GM12878 (cell line): Measurements from ENCODE around the gene SSBP4. TPM values are rescaled to one million over a fixed set of nuclear protein-coding genes. Genes with fewer than 3 reads are reported as not detected.

Experiments
- ATAC-seq: fragments of 200-7000 bp; cut with Tn5 transposase; 3 replicates; pipeline ENCODE4 v1.9.1; 2020; ENCODE audit warnings: mild to moderate bottlenecking, moderate library complexity
- BruUV-seq: library from RNA; stranded (reverse); fragments of 400-500 nt; replicated peaks from 2 replicates; lab custom pipeline; 2021; lab: Mats Ljungman, UMichigan
- CTCF ChIA-PET: fragments of 300-600 bp; sonication (Branson Sonifier 250); formaldehyde crosslinking; extraction: SDS; loops from one replicate; lab custom pipeline; 2021; ENCODE audit warnings: inconsistent platforms; lab: Yijun Ruan, JAX
- POLR2A ChIA-PET: fragments of 350-600 bp; formaldehyde crosslinking; extraction: SDS; loops from one replicate; lab custom pipeline; 2021; ENCODE audit warnings: inconsistent platforms; lab: Charles Lee
- RAD21 ChIA-PET: fragments of 300-600 bp; sonication (Branson Sonifier 250); formaldehyde crosslinking; loops from one replicate; lab custom pipeline; 2023; ENCODE audit warnings: antibody characterized with exemption; ENCODE audit not compliant: unreplicated experiment; lab: Charles Lee
- SMC1A ChIA-PET: fragments of 300-600 bp; sonication (Branson Sonifier 250); formaldehyde crosslinking; loops from one replicate; lab custom pipeline; 2023; ENCODE audit not compliant: unreplicated experiment, uncharacterized antibody; lab: Charles Lee
- DNase-seq: peaks from one replicate; pipeline ENCODE4 v3.0.0-alpha.2; 2011; ENCODE audit warnings: low read depth, low spot score
- FAIRE-seq: peaks from 3 replicates; lab custom pipeline; 2011; peaks lifted over from hg19 to GRCh38; lab: Jason Lieb, UNC
- H2AFZ ChIP-seq: 2 replicates; pipeline ENCODE4 v1.6.0; 2011; ENCODE audit warnings: low read depth, low read length, control low read depth; ENCODE audit not compliant: control insufficient read depth
- H3K27ac ChIP-seq: 2 replicates; pipeline ENCODE4 v1.5.1; 2011; ENCODE audit warnings: control low read depth; ENCODE audit not compliant: control insufficient read depth, insufficient read depth
- H3K27me3 ChIP-seq, 2 experiments: replicated peaks in 1 of 2; 2 replicates each; pipeline versions ENCODE4 v1.6.0 to v1.6.1; 2011; ENCODE audit warnings: low read length in 1 of 2; ENCODE audit not compliant: control insufficient read depth in 2 of 2, insufficient read depth in 2 of 2
- H3K36me3 ChIP-seq, 2 experiments: 2 replicates each; pipeline ENCODE4 v1.5.1; 2011; ENCODE audit warnings: low read length in 1 of 2; ENCODE audit not compliant: control insufficient read depth in 2 of 2, insufficient read depth in 2 of 2
- H3K4me1 ChIP-seq: 2 replicates; pipeline ENCODE4 v1.6.1; 2011; ENCODE audit warnings: mild to moderate bottlenecking, low read length, moderate library complexity, mixed read lengths; ENCODE audit not compliant: control insufficient read depth, insufficient read depth
- H3K4me2 ChIP-seq: 2 replicates; pipeline ENCODE4 v1.6.0; 2011; ENCODE audit warnings: control low read depth; ENCODE audit not compliant: control insufficient read depth, insufficient read depth
- H3K4me3 ChIP-seq: fragments of 200-600 bp; sonication (generic); 2 replicates; pipeline ENCODE4 v1.5.1; 2016
- H3K79me2 ChIP-seq: 2 replicates; pipeline ENCODE4 v1.6.0; 2011; ENCODE audit warnings: low read length; ENCODE audit not compliant: control insufficient read depth, insufficient read depth
- H3K9ac ChIP-seq: 2 replicates; pipeline ENCODE4 v1.8.0; 2011; ENCODE audit warnings: low read length, control low read depth, mixed read lengths; ENCODE audit not compliant: control insufficient read depth, insufficient read depth
- H3K9me3 ChIP-seq: replicated peaks from 3 replicates; pipeline ENCODE4 v1.5.1; 2011; ENCODE audit warnings: mild to moderate bottlenecking, low read length; ENCODE audit not compliant: control insufficient read depth, insufficient read depth
- H4K20me1 ChIP-seq: 2 replicates; pipeline ENCODE4 v1.6.0; 2011; ENCODE audit not compliant: control insufficient read depth, insufficient read depth
- BACH1 ChIP-seq: fragments of 450-650 bp; IDR thresholded peaks from 2 replicates; pipeline ENCODE4 v1.6.1; 2017; ENCODE audit warnings: mild to moderate bottlenecking, borderline replicate concordance
- BHLHE40 ChIP-seq, 2 experiments: fragments of 450-650 bp in 1 of 2; IDR thresholded peaks; 2 replicates each; pipeline ENCODE4 v1.6.1; 2011 to 2017; ENCODE audit warnings: low read depth in 2 of 2, borderline replicate concordance in 1 of 2, improper control_type of control experiment in 1 of 2, low read length in 1 of 2, mild to moderate bottlenecking in 1 of 2
- EGR1 ChIP-seq, 2 experiments: IDR thresholded peaks; 1 replicate in 1 of 2; 2 replicates in 1 of 2; pipeline ENCODE4 v1.6.1; 2011 to 2012; ENCODE audit warnings: low read depth in 2 of 2, low read length in 2 of 2, borderline replicate concordance in 1 of 2, mild to moderate bottlenecking in 1 of 2, moderate library complexity in 1 of 2
- IKZF1 ChIP-seq: fragments of 450-650 bp; conservative IDR thresholded peaks from 2 replicates; pipeline ENCODE4 v1.6.1; 2017; ENCODE audit warnings: antibody characterized with exemption, mild to moderate bottlenecking
- IKZF2 ChIP-seq, 2 experiments: fragments of 450-650 bp; IDR thresholded peaks; 2 replicates each; pipeline ENCODE4 v1.6.1; 2017; ENCODE audit warnings: mild to moderate bottlenecking in 2 of 2, moderate library complexity in 2 of 2
- MEF2A ChIP-seq: IDR thresholded peaks from 2 replicates; pipeline ENCODE4 v1.6.1; 2011; ENCODE audit warnings: low read depth, mild to moderate bottlenecking, low read length, moderate library complexity; ENCODE audit not compliant: insufficient read depth
- WGBS: methylation state at CpG from one replicate; pipeline ENCODE4 v1.1.6; 2016; ENCODE audit warnings: low lambda C conversion rate; ENCODE audit not compliant: insufficient replicate concordance, insufficient coverage; ENCODE audit errors: missing lambda C conversion rate; 5-methylcytosine and 5-hydroxymethylcytosine counted together
- in situ Hi-C: fragments of 300-500 bp; cut with MboI; formaldehyde crosslinking; loops from 9 replicates; pipeline ENCODE4 v1.14.3; 2018; ENCODE audit warnings: mixed read lengths
- intact Hi-C: fragments of 100-400 bp; cut with micrococcal nuclease; formaldehyde crosslinking; loops from one replicate; pipeline ENCODE4 v1.14.2; 2022; ENCODE audit not compliant: unreplicated experiment
- polyA plus RNA-seq, 11 experiments: library from polyadenylated mRNA; depleted of rRNA in 4 of 11; unstranded in 6 of 11; stranded (reverse) in 5 of 11; fragments of >200 nt; fragmentation: Nextera tagmentation in 4 of 11; fragmentation: Illumina TruSeq in 1 of 11; extraction: Ambion mirVana in 4 of 11; extraction: Trizol in 1 of 11; gene quantifications; 1 replicate in 1 of 11; 2 replicates in 10 of 11; pipeline versions ENCODE4 v1.2.1 to v1.2.3, GENCODE V29; 2011 to 2016; ENCODE audit warnings: inconsistent platforms in 2 of 11, missing spikeins in 2 of 11, low read depth in 1 of 11
- total RNA-seq, 4 experiments: library from RNA; depleted of rRNA in 3 of 4; stranded (reverse); fragments of >200 nt in 3 of 4; fragmentation: Illumina TruSeq in 1 of 4; extraction: Trizol in 1 of 4; gene quantifications; 2 replicates each; pipeline versions ENCODE4 v1.2.1 to v1.2.3, GENCODE V29; 2013 to 2021

Gene SSBP4
- total and polyA plus RNA-seq, 10 of the 15 experiments (the other 5 are each of a cell fraction or from before 2014, with no cell fraction given), result 0.37 to 150 (median 38.9) TPM

DNA sequence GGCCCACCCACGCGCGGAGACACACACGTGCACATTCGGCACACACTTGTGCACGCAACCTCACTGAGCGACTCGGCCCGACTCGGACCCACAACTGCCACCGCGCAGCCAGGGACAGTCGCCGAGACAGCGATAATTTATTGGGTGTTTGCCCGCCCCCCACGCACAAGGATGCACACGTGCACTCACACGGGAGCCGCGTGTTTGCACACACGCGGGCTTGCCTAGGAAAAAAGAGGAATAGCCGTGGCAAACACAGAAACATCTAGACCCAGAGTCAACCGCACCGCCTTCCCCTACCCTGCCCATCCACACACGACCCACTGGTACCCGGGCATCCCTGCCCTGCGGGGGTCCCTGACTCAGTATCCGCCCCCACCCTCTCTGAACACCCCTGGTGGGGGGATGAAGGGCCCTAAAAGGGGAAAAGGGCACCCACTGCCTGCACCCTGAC is 1.1 kb upstream of the SSBP4 start:
- no peaks in the 10 kb centered on the region for H3K27me3 ChIP-seq
- intact Hi-C loops, result loop anchor here (10.0 kb wide), 1 partner anchor 213 kb away; the partner anchor contains the start of gene RAB3A
- peak overlapping the region; percentile 94 for H3K4me2 ChIP-seq
- H3K36me3 ChIP-seq, result no peaks in the 10 kb centered on the region
- 0 out of 2 replicates have a peak overlapping the region, but pooled peaks have one; percentile 9 for H2AFZ ChIP-seq
- H3K4me1 ChIP-seq, result peaks cover 69% of the 10 kb centered on the region
- in situ Hi-C loops, result no loop called here
- POLR2A ChIA-PET, result interaction anchor here (0.5 to 2.6 kb wide), 10 partner anchors 10 to 241 kb away, joined by 3 to 21 read pairs (median 4); partner anchors contain the start of genes JUND and LSM4
- no peak overlapping the region for H3K9ac ChIP-seq
- H3K27ac ChIP-seq, result peak overlapping the region; percentile 19; the same call in 1 of the 2 replicates
- peaks cover 38% of the 10 kb centered on the region for H3K79me2 ChIP-seq
- BruUV-seq, result no TSS peak
- H3K9me3 ChIP-seq, result no peaks in the 10 kb centered on the region
- peak overlapping the region; percentile 65; the same call in 1 of the 2 replicates for H3K4me3 ChIP-seq
- DNase-seq (no peak), FAIRE-seq (no peak), ATAC-seq (no peak)
- H4K20me1 ChIP-seq, result no peaks in the 10 kb centered on the region
- SMC1A ChIA-PET, result interaction anchor here (0.6 to 2.6 kb wide), 5 partner anchors 11 to 136 kb away, joined by 3 to 11 read pairs (median 3); no protein-coding TSS in a partner anchor
- RAD21 ChIA-PET, result interaction anchor here (0.6 to 2.1 kb wide), 7 partner anchors 11 to 426 kb away, joined by 3 to 12 read pairs (median 6); partner anchors contain the start of genes JUND and LSM4
- 18% methylated on average over 30 of the region's 30 CpGs for WGBS
- no peak for TF ChIP-seq IKZF2 (IDR thresholded peaks at IDR 0.05)
- TF ChIP-seq BACH1, result peak; percentile 74
- peak in 1 of 2 experiments; percentile 58; a peak in 1 of 3 replicates for TF ChIP-seq EGR1 (IDR thresholded peaks at IDR 0.05; ENCODE audit: borderline replicate concordance in 1 of 2, low read depth in 2 of 2, low read length in 2 of 2)
- no peak for TF ChIP-seq MEF2A
- TF ChIP-seq BHLHE40 (IDR thresholded peaks at IDR 0.05; ENCODE audit: borderline replicate concordance in 1 of 2, low read depth in 2 of 2, low read length in 1 of 2), result peak; percentile 82 to 93
- TF ChIP-seq IKZF1, result 0 out of 2 replicates have a peak, but pooled peaks have one; percentile 5
- TF ChIP-seq, all 136 proteins: peak for 4
- CTCF ChIA-PET, result interaction anchor here (0.8 to 2.1 kb wide), 6 partner anchors 14 to 139 kb away, joined by 3 to 14 read pairs (median 5); partner anchors contain the start of gene GDF15
